GM23338 (cell line): ENCODE measurements around the gene GPAM. TPM values are rescaled to one million over a fixed set of nuclear protein-coding genes. Genes with fewer than 3 reads are reported as not detected.

ENCODE experiments used
- ATAC-seq: fragments of 200-7000 bp; cut with Tn5 transposase; 3 replicates; pipeline ENCODE4 v1.9.1; 2020
- DNase-seq: peaks from one replicate; pipeline ENCODE4 v3.0.0-alpha.2; 2015; ENCODE audit warnings: low spot score
- H2AFZ ChIP-seq: fragments of 200-600 bp; sonication (generic); 2 replicates; pipeline ENCODE4 v1.8.0; 2016; ENCODE audit warnings: antibody characterized with exemption, mild to moderate bottlenecking, moderate library complexity
- H3F3A ChIP-seq: fragments of 200-600 bp; sonication (generic); replicated peaks from 2 replicates; pipeline ENCODE4 v1.8.0; 2017; ENCODE audit warnings: antibody characterized with exemption, mixed run types, low read depth
- H3K27ac ChIP-seq: fragments of 200-600 bp; sonication (generic); 2 replicates; pipeline ENCODE4 v1.6.1; 2016; ENCODE audit warnings: low read depth
- H3K27me3 ChIP-seq: fragments of 200-600 bp; sonication (generic); 2 replicates; pipeline ENCODE4 v1.8.0; 2016; ENCODE audit warnings: mild to moderate bottlenecking, mixed run types, moderate library complexity; ENCODE audit not compliant: insufficient read depth
- H3K36me3 ChIP-seq: fragments of 200-600 bp; sonication (generic); 2 replicates; pipeline ENCODE4 v1.8.0; 2016; ENCODE audit warnings: mild to moderate bottlenecking; ENCODE audit not compliant: insufficient read depth
- H3K4me1 ChIP-seq: fragments of 200-600 bp; sonication (generic); 2 replicates; pipeline ENCODE4 v1.8.0; 2016; ENCODE audit warnings: mild to moderate bottlenecking, moderate library complexity; ENCODE audit not compliant: insufficient read depth
- H3K4me2 ChIP-seq: fragments of 200-600 bp; sonication (generic); 2 replicates; pipeline ENCODE4 v1.7.1; 2017; ENCODE audit warnings: mixed run types
- H3K4me3 ChIP-seq: fragments of 200-600 bp; sonication (generic); 2 replicates; pipeline ENCODE4 v1.6.1; 2016; ENCODE audit warnings: mixed run types
- H3K79me2 ChIP-seq: fragments of 200-600 bp; sonication (generic); replicated peaks from 2 replicates; pipeline ENCODE4 v1.8.0; 2017; ENCODE audit warnings: mild to moderate bottlenecking; ENCODE audit not compliant: insufficient read depth
- H3K9me2 ChIP-seq: fragments of 200-600 bp; sonication (generic); 2 replicates; pipeline ENCODE4 v1.8.0; 2017; ENCODE audit not compliant: insufficient read depth
- H4K20me1 ChIP-seq: fragments of 200-600 bp; sonication (generic); replicated peaks from 2 replicates; pipeline ENCODE4 v1.8.0; 2017; ENCODE audit warnings: mild to moderate bottlenecking; ENCODE audit not compliant: insufficient read depth
- H3K27ac Mint-ChIP-seq: 2 replicates; pipeline ENCODE4 v1.8.0; 2020; ENCODE audit warnings: inconsistent platforms, mild to moderate bottlenecking, moderate library complexity, mixed read lengths
- H3K27me3 Mint-ChIP-seq: 3 replicates; pipeline ENCODE4 v1.8.0; 2022; ENCODE audit warnings: low read depth, mild to moderate bottlenecking, moderate library complexity, mixed read lengths, inconsistent platforms; ENCODE audit not compliant: insufficient read depth, poor library complexity
- H3K36me3 Mint-ChIP-seq: 3 replicates; pipeline ENCODE4 v1.8.0; 2021; ENCODE audit warnings: low read depth, mild to moderate bottlenecking, inconsistent platforms, moderate library complexity, mixed read lengths
- H3K4me1 Mint-ChIP-seq: 3 replicates; pipeline ENCODE4 v1.8.0; 2020; ENCODE audit warnings: mild to moderate bottlenecking, inconsistent platforms, mixed read lengths
- H3K4me3 Mint-ChIP-seq: 3 replicates; pipeline ENCODE4 v1.8.0; 2021; ENCODE audit warnings: moderate library complexity, mild to moderate bottlenecking, inconsistent platforms, mixed read lengths
- H3K9me3 Mint-ChIP-seq: 3 replicates; pipeline ENCODE4 v1.8.0; 2020; ENCODE audit warnings: moderate library complexity, mild to moderate bottlenecking, inconsistent platforms, mixed read lengths
- CREB1 ChIP-seq: fragments of 250-450 bp; sonication (Bioruptor Pico); IDR thresholded peaks from 2 replicates; pipeline ENCODE4 v1.5.0; 2020; ENCODE audit warnings: low read depth, mild to moderate bottlenecking, moderate library complexity
- EZH2 ChIP-seq: fragments of 200-600 bp; sonication (generic); IDR thresholded peaks from one replicate; pipeline ENCODE4 v1.8.0; 2017; ENCODE audit warnings: antibody characterized with exemption, mild to moderate bottlenecking, low read depth; ENCODE audit not compliant: unreplicated experiment
- EZH2phosphoT487 ChIP-seq: fragments of 200-600 bp; sonication (generic); IDR thresholded peaks from one replicate; pipeline ENCODE4 v1.8.1; 2018; ENCODE audit warnings: antibody characterized with exemption; ENCODE audit not compliant: unreplicated experiment
- JUNB ChIP-seq: IDR thresholded peaks from one replicate; pipeline ENCODE4 v1.6.1; 2016; ENCODE audit warnings: antibody characterized with exemption; ENCODE audit not compliant: unreplicated experiment
- NANOG ChIP-seq: IDR thresholded peaks from 2 replicates; pipeline ENCODE4 v1.6.1; 2016; ENCODE audit warnings: antibody characterized with exemption, borderline replicate concordance
- POLR2AphosphoS5 ChIP-seq: IDR thresholded peaks from 2 replicates; pipeline ENCODE4 v1.6.1; 2016; ENCODE audit warnings: antibody characterized with exemption, low read depth
- STAT1 ChIP-seq: IDR thresholded peaks from one replicate; pipeline ENCODE4 v1.6.1; 2016; ENCODE audit warnings: antibody characterized with exemption; ENCODE audit not compliant: unreplicated experiment
- ZNF114 ChIP-seq: fragments of 250-450 bp; sonication (Bioruptor Pico); IDR thresholded peaks from 2 replicates; pipeline ENCODE4 v1.5.0; 2020; ENCODE audit warnings: mild to moderate bottlenecking, moderate library complexity
- ZNF331 ChIP-seq: fragments of 250-450 bp; sonication (Bioruptor Pico); IDR thresholded peaks from 2 replicates; pipeline ENCODE4 v1.5.0; 2020; ENCODE audit warnings: low read depth, mild to moderate bottlenecking, moderate library complexity
- polyA plus RNA-seq: library from polyadenylated mRNA; unstranded; fragments of >200 nt; fragmentation: Nextera tagmentation; extraction: Ambion mirVana; gene quantifications from 2 replicates; pipeline ENCODE4 v1.2.1, GENCODE V29; 2016
- total RNA-seq: library from RNA; depleted of rRNA; stranded (reverse); fragments of >200 nt; shearing (Covaris generic); gene quantifications from 2 replicates; pipeline ENCODE4 v1.2.3, GENCODE V29; 2014
- TF ChIP-seq, protein P1 (sequence below): fragments of 250-450 bp; sonication (Bioruptor Pico); IDR thresholded peaks from 2 replicates; pipeline ENCODE4 v1.5.0; 2020; ENCODE audit warnings: mild to moderate bottlenecking, moderate library complexity
- TF ChIP-seq, protein P2 (sequence below): IDR thresholded peaks from one replicate; pipeline ENCODE4 v1.6.1; 2018; ENCODE audit warnings: antibody characterized with exemption; ENCODE audit not compliant: unreplicated experiment
- TF ChIP-seq, protein P3 (sequence below), 2 experiments: fragments of 200-600 bp in 1 of 2; sonication (generic) in 1 of 2; conservative IDR thresholded peaks; 2 replicates each; pipeline versions ENCODE4 v1.5.1 to v1.6.1; 2016 to 2017; ENCODE audit warnings: antibody characterized with exemption in 2 of 2, low read depth in 2 of 2, mild to moderate bottlenecking in 2 of 2, moderate library complexity in 1 of 2
- TF ChIP-seq, protein P4 (sequence below): IDR thresholded peaks from 2 replicates; pipeline ENCODE4 v1.6.1; 2016; ENCODE audit warnings: antibody characterized with exemption

Gene GPAM
- total and polyA plus RNA-seq, 2 experiments from 2014 or later, result 5.5 to 16.6 TPM

DNA sequence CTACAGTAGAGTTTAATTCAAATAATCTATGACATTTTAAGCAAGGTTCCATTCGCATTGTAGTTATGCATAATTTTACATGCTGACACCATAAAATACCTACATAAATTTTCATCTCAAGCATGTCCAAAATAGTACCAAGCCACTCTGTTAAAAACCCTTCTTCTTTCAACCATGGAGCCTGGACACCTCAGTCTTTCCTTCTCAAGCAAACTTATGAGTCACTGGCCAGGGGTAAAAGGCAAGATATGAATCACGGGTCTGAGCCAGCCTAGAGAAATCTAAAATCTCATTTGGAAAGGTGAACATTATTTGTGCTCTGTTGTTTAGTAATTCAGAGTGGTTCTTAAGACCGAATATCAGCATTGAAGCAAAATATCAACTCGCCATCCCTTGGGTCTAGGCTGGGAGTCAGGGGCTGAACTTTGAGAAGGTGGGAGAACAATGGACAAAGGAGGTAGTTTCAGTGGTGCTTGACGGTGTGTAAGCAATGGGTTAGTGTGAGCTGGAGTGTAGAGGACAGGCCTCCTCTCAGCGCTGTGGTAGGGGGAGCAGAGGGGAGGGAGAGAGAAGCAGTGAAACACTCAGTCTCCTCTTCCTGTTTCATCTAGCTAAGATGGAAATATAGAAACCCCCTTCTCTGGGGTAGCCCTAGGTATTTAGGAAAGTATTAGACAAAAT is 19.1 kb upstream of the GPAM start:
- Mint-ChIP-seq H3K4me3 (no peak overlapping the region), H3K9me3 (peaks cover 2% of the 10 kb centered on the region; the same call in 1 of the 3 replicates), H3K27ac (no peak overlapping the region), H3K27me3 (no peaks in the 10 kb centered on the region), H3K36me3 (no peaks in the 10 kb centered on the region), H3K4me1 (no peaks in the 10 kb centered on the region)
- H3K4me2 ChIP-seq, result no peak overlapping the region
- H3K4me1 ChIP-seq, result no peaks in the 10 kb centered on the region
- H4K20me1 ChIP-seq, result no peaks in the 10 kb centered on the region
- TF ChIP-seq POLR2AphosphoS5 (no peak), CREB1 (CRISPR knock-in tag) (no peak), EZH2 (no peak), NANOG (no peak), EZH2phosphoT487 (no peak), JUNB (no peak), ZNF114 (no peak), STAT1 (no peak), ZNF331 (CRISPR knock-in tag) (no peak)
- TF ChIP-seq, protein P1, sequence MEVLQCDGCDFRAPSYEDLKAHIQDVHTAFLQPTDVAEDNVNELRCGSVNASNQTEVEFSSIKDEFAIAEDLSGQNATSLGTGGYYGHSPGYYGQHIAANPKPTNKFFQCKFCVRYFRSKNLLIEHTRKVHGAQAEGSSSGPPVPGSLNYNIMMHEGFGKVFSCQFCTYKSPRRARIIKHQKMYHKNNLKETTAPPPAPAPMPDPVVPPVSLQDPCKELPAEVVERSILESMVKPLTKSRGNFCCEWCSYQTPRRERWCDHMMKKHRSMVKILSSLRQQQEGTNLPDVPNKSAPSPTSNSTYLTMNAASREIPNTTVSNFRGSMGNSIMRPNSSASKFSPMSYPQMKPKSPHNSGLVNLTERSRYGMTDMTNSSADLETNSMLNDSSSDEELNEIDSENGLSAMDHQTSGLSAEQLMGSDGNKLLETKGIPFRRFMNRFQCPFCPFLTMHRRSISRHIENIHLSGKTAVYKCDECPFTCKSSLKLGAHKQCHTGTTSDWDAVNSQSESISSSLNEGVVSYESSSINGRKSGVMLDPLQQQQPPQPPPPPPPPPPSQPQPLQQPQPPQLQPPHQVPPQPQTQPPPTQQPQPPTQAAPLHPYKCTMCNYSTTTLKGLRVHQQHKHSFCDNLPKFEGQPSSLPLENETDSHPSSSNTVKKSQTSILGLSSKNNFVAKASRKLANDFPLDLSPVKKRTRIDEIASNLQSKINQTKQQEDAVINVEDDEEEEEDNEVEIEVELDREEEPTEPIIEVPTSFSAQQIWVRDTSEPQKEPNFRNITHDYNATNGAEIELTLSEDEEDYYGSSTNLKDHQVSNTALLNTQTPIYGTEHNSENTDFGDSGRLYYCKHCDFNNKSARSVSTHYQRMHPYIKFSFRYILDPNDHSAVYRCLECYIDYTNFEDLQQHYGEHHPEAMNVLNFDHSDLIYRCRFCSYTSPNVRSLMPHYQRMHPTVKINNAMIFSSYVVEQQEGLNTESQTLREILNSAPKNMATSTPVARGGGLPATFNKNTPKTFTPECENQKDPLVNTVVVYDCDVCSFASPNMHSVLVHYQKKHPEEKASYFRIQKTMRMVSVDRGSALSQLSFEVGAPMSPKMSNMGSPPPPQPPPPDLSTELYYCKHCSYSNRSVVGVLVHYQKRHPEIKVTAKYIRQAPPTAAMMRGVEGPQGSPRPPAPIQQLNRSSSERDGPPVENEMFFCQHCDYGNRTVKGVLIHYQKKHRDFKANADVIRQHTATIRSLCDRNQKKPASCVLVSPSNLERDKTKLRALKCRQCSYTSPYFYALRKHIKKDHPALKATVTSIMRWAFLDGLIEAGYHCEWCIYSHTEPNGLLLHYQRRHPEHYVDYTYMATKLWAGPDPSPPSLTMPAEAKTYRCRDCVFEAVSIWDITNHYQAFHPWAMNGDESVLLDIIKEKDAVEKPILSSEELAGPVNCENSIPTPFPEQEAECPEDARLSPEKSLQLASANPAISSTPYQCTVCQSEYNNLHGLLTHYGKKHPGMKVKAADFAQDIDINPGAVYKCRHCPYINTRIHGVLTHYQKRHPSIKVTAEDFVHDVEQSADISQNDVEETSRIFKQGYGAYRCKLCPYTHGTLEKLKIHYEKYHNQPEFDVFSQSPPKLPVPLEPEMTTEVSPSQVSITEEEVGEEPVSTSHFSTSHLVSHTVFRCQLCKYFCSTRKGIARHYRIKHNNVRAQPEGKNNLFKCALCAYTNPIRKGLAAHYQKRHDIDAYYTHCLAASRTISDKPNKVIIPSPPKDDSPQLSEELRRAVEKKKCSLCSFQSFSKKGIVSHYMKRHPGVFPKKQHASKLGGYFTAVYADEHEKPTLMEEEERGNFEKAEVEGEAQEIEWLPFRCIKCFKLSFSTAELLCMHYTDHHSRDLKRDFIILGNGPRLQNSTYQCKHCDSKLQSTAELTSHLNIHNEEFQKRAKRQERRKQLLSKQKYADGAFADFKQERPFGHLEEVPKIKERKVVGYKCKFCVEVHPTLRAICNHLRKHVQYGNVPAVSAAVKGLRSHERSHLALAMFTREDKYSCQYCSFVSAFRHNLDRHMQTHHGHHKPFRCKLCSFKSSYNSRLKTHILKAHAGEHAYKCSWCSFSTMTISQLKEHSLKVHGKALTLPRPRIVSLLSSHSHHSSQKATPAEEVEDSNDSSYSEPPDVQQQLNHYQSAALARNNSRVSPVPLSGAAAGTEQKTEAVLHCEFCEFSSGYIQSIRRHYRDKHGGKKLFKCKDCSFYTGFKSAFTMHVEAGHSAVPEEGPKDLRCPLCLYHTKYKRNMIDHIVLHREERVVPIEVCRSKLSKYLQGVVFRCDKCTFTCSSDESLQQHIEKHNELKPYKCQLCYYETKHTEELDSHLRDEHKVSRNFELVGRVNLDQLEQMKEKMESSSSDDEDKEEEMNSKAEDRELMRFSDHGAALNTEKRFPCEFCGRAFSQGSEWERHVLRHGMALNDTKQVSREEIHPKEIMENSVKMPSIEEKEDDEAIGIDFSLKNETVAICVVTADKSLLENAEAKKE (CRISPR knock-in tag), result no peak
- TF ChIP-seq, protein P2, sequence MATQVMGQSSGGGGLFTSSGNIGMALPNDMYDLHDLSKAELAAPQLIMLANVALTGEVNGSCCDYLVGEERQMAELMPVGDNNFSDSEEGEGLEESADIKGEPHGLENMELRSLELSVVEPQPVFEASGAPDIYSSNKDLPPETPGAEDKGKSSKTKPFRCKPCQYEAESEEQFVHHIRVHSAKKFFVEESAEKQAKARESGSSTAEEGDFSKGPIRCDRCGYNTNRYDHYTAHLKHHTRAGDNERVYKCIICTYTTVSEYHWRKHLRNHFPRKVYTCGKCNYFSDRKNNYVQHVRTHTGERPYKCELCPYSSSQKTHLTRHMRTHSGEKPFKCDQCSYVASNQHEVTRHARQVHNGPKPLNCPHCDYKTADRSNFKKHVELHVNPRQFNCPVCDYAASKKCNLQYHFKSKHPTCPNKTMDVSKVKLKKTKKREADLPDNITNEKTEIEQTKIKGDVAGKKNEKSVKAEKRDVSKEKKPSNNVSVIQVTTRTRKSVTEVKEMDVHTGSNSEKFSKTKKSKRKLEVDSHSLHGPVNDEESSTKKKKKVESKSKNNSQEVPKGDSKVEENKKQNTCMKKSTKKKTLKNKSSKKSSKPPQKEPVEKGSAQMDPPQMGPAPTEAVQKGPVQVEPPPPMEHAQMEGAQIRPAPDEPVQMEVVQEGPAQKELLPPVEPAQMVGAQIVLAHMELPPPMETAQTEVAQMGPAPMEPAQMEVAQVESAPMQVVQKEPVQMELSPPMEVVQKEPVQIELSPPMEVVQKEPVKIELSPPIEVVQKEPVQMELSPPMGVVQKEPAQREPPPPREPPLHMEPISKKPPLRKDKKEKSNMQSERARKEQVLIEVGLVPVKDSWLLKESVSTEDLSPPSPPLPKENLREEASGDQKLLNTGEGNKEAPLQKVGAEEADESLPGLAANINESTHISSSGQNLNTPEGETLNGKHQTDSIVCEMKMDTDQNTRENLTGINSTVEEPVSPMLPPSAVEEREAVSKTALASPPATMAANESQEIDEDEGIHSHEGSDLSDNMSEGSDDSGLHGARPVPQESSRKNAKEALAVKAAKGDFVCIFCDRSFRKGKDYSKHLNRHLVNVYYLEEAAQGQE, result no peak
- TF ChIP-seq, protein P3, sequence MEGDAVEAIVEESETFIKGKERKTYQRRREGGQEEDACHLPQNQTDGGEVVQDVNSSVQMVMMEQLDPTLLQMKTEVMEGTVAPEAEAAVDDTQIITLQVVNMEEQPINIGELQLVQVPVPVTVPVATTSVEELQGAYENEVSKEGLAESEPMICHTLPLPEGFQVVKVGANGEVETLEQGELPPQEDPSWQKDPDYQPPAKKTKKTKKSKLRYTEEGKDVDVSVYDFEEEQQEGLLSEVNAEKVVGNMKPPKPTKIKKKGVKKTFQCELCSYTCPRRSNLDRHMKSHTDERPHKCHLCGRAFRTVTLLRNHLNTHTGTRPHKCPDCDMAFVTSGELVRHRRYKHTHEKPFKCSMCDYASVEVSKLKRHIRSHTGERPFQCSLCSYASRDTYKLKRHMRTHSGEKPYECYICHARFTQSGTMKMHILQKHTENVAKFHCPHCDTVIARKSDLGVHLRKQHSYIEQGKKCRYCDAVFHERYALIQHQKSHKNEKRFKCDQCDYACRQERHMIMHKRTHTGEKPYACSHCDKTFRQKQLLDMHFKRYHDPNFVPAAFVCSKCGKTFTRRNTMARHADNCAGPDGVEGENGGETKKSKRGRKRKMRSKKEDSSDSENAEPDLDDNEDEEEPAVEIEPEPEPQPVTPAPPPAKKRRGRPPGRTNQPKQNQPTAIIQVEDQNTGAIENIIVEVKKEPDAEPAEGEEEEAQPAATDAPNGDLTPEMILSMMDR (conservative IDR thresholded peaks at IDR 0.05; ENCODE audit: low read depth in 2 of 2), result no peak
- TF ChIP-seq, protein P4, sequence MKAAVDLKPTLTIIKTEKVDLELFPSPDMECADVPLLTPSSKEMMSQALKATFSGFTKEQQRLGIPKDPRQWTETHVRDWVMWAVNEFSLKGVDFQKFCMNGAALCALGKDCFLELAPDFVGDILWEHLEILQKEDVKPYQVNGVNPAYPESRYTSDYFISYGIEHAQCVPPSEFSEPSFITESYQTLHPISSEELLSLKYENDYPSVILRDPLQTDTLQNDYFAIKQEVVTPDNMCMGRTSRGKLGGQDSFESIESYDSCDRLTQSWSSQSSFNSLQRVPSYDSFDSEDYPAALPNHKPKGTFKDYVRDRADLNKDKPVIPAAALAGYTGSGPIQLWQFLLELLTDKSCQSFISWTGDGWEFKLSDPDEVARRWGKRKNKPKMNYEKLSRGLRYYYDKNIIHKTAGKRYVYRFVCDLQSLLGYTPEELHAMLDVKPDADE, result no peak
- peaks cover 4% of the 10 kb centered on the region; the same call in 1 of the 2 replicates for H3K9me2 ChIP-seq
- H3K27ac ChIP-seq, result no peak overlapping the region
- DNase-seq, result no peak
- H3K27me3 ChIP-seq, result no peaks in the 10 kb centered on the region
- H3K79me2 ChIP-seq, result no peaks in the 10 kb centered on the region
- no peak for ATAC-seq
- H2AFZ ChIP-seq, result no peak overlapping the region
- H3K4me3 ChIP-seq, result no peak overlapping the region
- no peaks in the 10 kb centered on the region for H3K36me3 ChIP-seq
- H3F3A ChIP-seq, result no peaks in the 10 kb centered on the region
